Measurements from ENCODE around the gene AGBL5. TPM values are rescaled to one million over a fixed set of nuclear protein-coding genes. Genes with fewer than 3 reads are reported as not detected.

Gene AGBL5
- total and polyA plus RNA-seq, 2 of the 13 experiments (the other 11 are each of a cell fraction or from before 2014, with no cell fraction given), result 55.9 to 73.3 TPM

- peak; percentile 63 for TF ChIP-seq ATF2 (CRISPR knock-in tag; IDR thresholded peaks at IDR 0.05)
- peak; percentile 88 for TF ChIP-seq ZFY (CRISPR knock-in tag; IDR thresholded peaks at IDR 0.05)
- peak; percentile 63 for TF ChIP-seq MNT (IDR thresholded peaks at IDR 0.05)
- peak in 1 of 2 experiments; percentile 67; a peak in 2 of 4 replicates for TF ChIP-seq KLF16 (CRISPR knock-in tag; IDR thresholded peaks at IDR 0.05)
- peak; percentile 83; the same call in 1 of the 2 replicates for TF ChIP-seq ZBTB39 (CRISPR knock-in tag; IDR thresholded peaks at IDR 0.05)
- TF ChIP-seq ZNF614 (CRISPR knock-in tag; IDR thresholded peaks at IDR 0.05; ENCODE audit: borderline replicate concordance), result peak; percentile 77; the same call in 1 of the 2 replicates
- TF ChIP-seq MAX (IDR thresholded peaks at IDR 0.05), result peak; percentile 89
- 0 out of 2 replicates have a peak, but pooled peaks have one; percentile 33 for TF ChIP-seq THYN1 (CRISPR knock-in tag; IDR thresholded peaks at IDR 0.05; ENCODE audit: borderline replicate concordance, low read depth)
- TF ChIP-seq ZNF770 (CRISPR knock-in tag; IDR thresholded peaks at IDR 0.05), result peak; percentile 97
- peak; percentile 77; the same call in 1 of the 3 replicates for TF ChIP-seq MXI1 (IDR thresholded peaks at IDR 0.05; ENCODE audit: borderline replicate concordance, low read depth, low read length)
- TF ChIP-seq CREM (IDR thresholded peaks at IDR 0.05), result peak; percentile 62; the same call in 1 of the 2 replicates
- no peak for TF ChIP-seq CREM (CRISPR knock-in tag; IDR thresholded peaks at IDR 0.05)
- TF ChIP-seq RARA (CRISPR knock-in tag; IDR thresholded peaks at IDR 0.05), result peak; percentile 63
- TF ChIP-seq SRSF1 (optimal IDR thresholded peaks at IDR 0.05; ENCODE audit: low read depth, low read length), result peak; percentile 12
- TF ChIP-seq POLR2G (IDR thresholded peaks at IDR 0.05; ENCODE audit: low read depth, low read length), result peak; percentile 80
- no peak for TF ChIP-seq HIVEP1 (CRISPR knock-in tag; IDR thresholded peaks at IDR 0.05)
- 0 out of 2 replicates have a peak, but pooled peaks have one; percentile 63 for TF ChIP-seq ZNF256 (CRISPR knock-in tag; conservative IDR thresholded peaks at IDR 0.05)
- no peak for TF ChIP-seq PCBP1 (IDR thresholded peaks at IDR 0.05; ENCODE audit: borderline replicate concordance, low read depth, low read length)
- no peak for TF ChIP-seq FLYWCH1 (CRISPR knock-in tag; IDR thresholded peaks at IDR 0.05)
- TF ChIP-seq PHF5A (CRISPR knock-in tag; IDR thresholded peaks at IDR 0.05; ENCODE audit: low read depth, unreplicated experiment), result peak; percentile 73
- peak; percentile 91 for TF ChIP-seq ZNF510 (CRISPR knock-in tag; IDR thresholded peaks at IDR 0.05; ENCODE audit: low read depth)
- no peak; the same call in 1 of the 2 replicates for TF ChIP-seq ZSCAN20 (CRISPR knock-in tag; IDR thresholded peaks at IDR 0.05; ENCODE audit: borderline replicate concordance)
These were observed 42.2 kb downstream of the AGBL5 start (continued) for GRCh38 chr2:27093430-27094352.

All from HepG2 (cell line).